Measurements from ENCODE around the gene MPO. TPM values are rescaled to one million over a fixed set of nuclear protein-coding genes. Genes with fewer than 3 reads are reported as not detected.
A peak's percentile ranks its signal among the peaks of the same experiment; 100 is the strongest.

Gene MPO
- total RNA-seq, 1 experiment from 2014 or later, result not detected

GRCh38 chr17:58307468-58308172, 26.9 kb upstream of the MPO start:
- DNase-seq (ENCODE audit: low spot score), result no peak

- no peak for DNase-seq (ENCODE audit: low spot score)
Measured at GRCh38 chr17:58306131-58306951, 25.6 kb upstream of the MPO start.

GRCh38 chr17:58305626-58306025, 24.9 kb upstream of the MPO start:
- DNase-seq (ENCODE audit: low spot score), result no peak

- DNase-seq (ENCODE audit: low spot score), result no peak
Measured at GRCh38 chr17:58304750-58305486, 24.2 kb upstream of the MPO start.

GRCh38 chr17:58303971-58304749, 23.4 kb upstream of the MPO start:
- peak; percentile 70 for DNase-seq (ENCODE audit: low spot score)

- DNase-seq (ENCODE audit: low spot score), result no peak
Measured at GRCh38 chr17:58302919-58303585, 22.3 kb upstream of the MPO start.

- no peak for DNase-seq (ENCODE audit: low spot score)
Measured at GRCh38 chr17:58302171-58302918, 21.6 kb upstream of the MPO start.

- no peak for DNase-seq (ENCODE audit: low spot score)
Measured at GRCh38 chr17:58301504-58302150, 20.9 kb upstream of the MPO start.

- DNase-seq (ENCODE audit: low spot score), result no peak
Measured at GRCh38 chr17:58300336-58300735, 19.6 kb upstream of the MPO start.

- no peak for DNase-seq (ENCODE audit: low spot score)
Measured at GRCh38 chr17:58294034-58294433, 13.3 kb upstream of the MPO start.

GRCh38 chr17:58291246-58291645, 10.5 kb upstream of the MPO start:
- no peak for DNase-seq (ENCODE audit: low spot score)

GRCh38 chr17:58289869-58290268, 9.1 kb upstream of the MPO start:
- no peak for DNase-seq (ENCODE audit: low spot score)

- no peak for DNase-seq (ENCODE audit: low spot score)
Measured at GRCh38 chr17:58285422-58285810, 4.7 kb upstream of the MPO start.

- DNase-seq (ENCODE audit: low spot score), result no peak
Measured at GRCh38 chr17:58284613-58285421, 4.1 kb upstream of the MPO start.

GRCh38 chr17:58283674-58284612, 3.2 kb upstream of the MPO start:
- DNase-seq (ENCODE audit: low spot score), result no peak

GRCh38 chr17:58282442-58282841, 1.7 kb upstream of the MPO start:
- no peak for DNase-seq (ENCODE audit: low spot score)

- no peak for DNase-seq (ENCODE audit: low spot score)
Measured at GRCh38 chr17:58281511-58282011, 826 bp upstream of the MPO start.
